HEK293 (cell line): ENCODE data around the gene CDC40.

ENCODE experiments used
- ELK4 ChIP-seq: IDR thresholded peaks from 2 replicates; pipeline ENCODE4 v1.6.1; 2011; ENCODE audit warnings: mild to moderate bottlenecking, low read depth, low read length, borderline replicate concordance
- GLIS1 ChIP-seq: fragments of 450-650 bp; formaldehyde crosslinking; IDR thresholded peaks from 2 replicates; pipeline ENCODE4 v1.5.1; 2016; ENCODE audit warnings: missing biosample characterization, missing genetic modification characterization
- KLF10 ChIP-seq: fragments of 450-650 bp; IDR thresholded peaks from 2 replicates; pipeline ENCODE4 v1.5.1; 2018; ENCODE audit warnings: missing biosample characterization, mild to moderate bottlenecking, missing genetic modification characterization
- PATZ1 ChIP-seq: fragments of 450-650 bp; formaldehyde crosslinking; IDR thresholded peaks from 2 replicates; pipeline ENCODE4 v1.5.1; 2016; ENCODE audit warnings: missing biosample characterization, missing genetic modification characterization
- REPIN1 ChIP-seq: fragments of 450-650 bp; formaldehyde crosslinking; IDR thresholded peaks from 2 replicates; pipeline ENCODE4 v1.5.1; 2017; ENCODE audit warnings: missing biosample characterization, missing genetic modification characterization, low read depth
- TSHZ1 ChIP-seq: fragments of 450-650 bp; formaldehyde crosslinking; IDR thresholded peaks from 2 replicates; pipeline ENCODE4 v1.5.1; 2016; ENCODE audit warnings: missing biosample characterization, missing genetic modification characterization, borderline replicate concordance
- ZNF148 ChIP-seq: fragments of 450-650 bp; formaldehyde crosslinking; IDR thresholded peaks from 2 replicates; pipeline ENCODE4 v1.5.0; 2017; ENCODE audit warnings: missing biosample characterization, missing genetic modification characterization, borderline replicate concordance
- ZNF174 ChIP-seq: fragments of 450-650 bp; formaldehyde crosslinking; IDR thresholded peaks from 2 replicates; pipeline ENCODE4 v1.5.0; 2017; ENCODE audit warnings: missing biosample characterization, mild to moderate bottlenecking, missing genetic modification characterization
- ZNF175 ChIP-seq: fragments of 450-650 bp; formaldehyde crosslinking; IDR thresholded peaks from 2 replicates; pipeline ENCODE4 v1.5.1; 2016; ENCODE audit warnings: missing biosample characterization, missing genetic modification characterization
- ZNF2 ChIP-seq: fragments of 450-650 bp; formaldehyde crosslinking; IDR thresholded peaks from 2 replicates; pipeline ENCODE4 v1.5.1; 2016; ENCODE audit warnings: missing biosample characterization, missing genetic modification characterization
- ZNF280D ChIP-seq: fragments of 450-650 bp; formaldehyde crosslinking; IDR thresholded peaks from 2 replicates; pipeline ENCODE4 v1.5.1; 2016; ENCODE audit warnings: missing biosample characterization, missing genetic modification characterization
- ZNF302 ChIP-seq: fragments of 450-650 bp; formaldehyde crosslinking; IDR thresholded peaks from 2 replicates; pipeline ENCODE4 v1.5.1; 2016; ENCODE audit warnings: missing biosample characterization, missing genetic modification characterization, low read depth
- ZNF335 ChIP-seq: fragments of 450-650 bp; formaldehyde crosslinking; conservative IDR thresholded peaks from 2 replicates; pipeline ENCODE4 v1.5.1; 2016; ENCODE audit warnings: missing biosample characterization, missing genetic modification characterization
- ZNF350 ChIP-seq: fragments of 450-650 bp; formaldehyde crosslinking; IDR thresholded peaks from 2 replicates; pipeline ENCODE4 v1.5.0; 2017; ENCODE audit warnings: missing biosample characterization, mild to moderate bottlenecking, missing genetic modification characterization
- ZNF362 ChIP-seq: fragments of 450-650 bp; formaldehyde crosslinking; IDR thresholded peaks from 2 replicates; pipeline ENCODE4 v1.5.1; 2016; ENCODE audit warnings: missing biosample characterization, missing genetic modification characterization
- ZNF48 ChIP-seq: fragments of 450-650 bp; formaldehyde crosslinking; IDR thresholded peaks from 2 replicates; pipeline ENCODE4 v1.5.1; 2016; ENCODE audit warnings: missing biosample characterization, missing genetic modification characterization
- ZNF510 ChIP-seq: fragments of 450-650 bp; formaldehyde crosslinking; IDR thresholded peaks from 2 replicates; pipeline ENCODE4 v1.5.1; 2018; ENCODE audit warnings: mild to moderate bottlenecking, missing genetic modification characterization, missing biosample characterization; ENCODE audit not compliant: insufficient replicate concordance
- ZNF514 ChIP-seq: fragments of 450-650 bp; formaldehyde crosslinking; IDR thresholded peaks from 2 replicates; pipeline ENCODE4 v1.5.1; 2016; ENCODE audit warnings: missing biosample characterization, missing genetic modification characterization
- ZNF548 ChIP-seq: fragments of 450-650 bp; formaldehyde crosslinking; IDR thresholded peaks from 2 replicates; pipeline ENCODE4 v1.5.1; 2016; ENCODE audit warnings: missing biosample characterization, missing genetic modification characterization
- ZNF596 ChIP-seq: fragments of 450-650 bp; IDR thresholded peaks from 2 replicates; pipeline ENCODE4 v1.5.0; 2018; ENCODE audit warnings: missing biosample characterization, mild to moderate bottlenecking, missing genetic modification characterization, moderate library complexity
- ZNF626 ChIP-seq: fragments of 450-650 bp; sonication (Bioruptor Pico); formaldehyde crosslinking; IDR thresholded peaks from 2 replicates; pipeline ENCODE4 v1.5.1; 2018; ENCODE audit warnings: missing biosample characterization, missing genetic modification characterization, inconsistent platforms
- ZNF664 ChIP-seq: fragments of 450-650 bp; formaldehyde crosslinking; IDR thresholded peaks from 2 replicates; pipeline ENCODE4 v1.5.1; 2016; ENCODE audit warnings: missing biosample characterization, missing genetic modification characterization
- ZNF670 ChIP-seq: fragments of 450-650 bp; formaldehyde crosslinking; IDR thresholded peaks from 2 replicates; pipeline ENCODE4 v1.5.1; 2016; ENCODE audit warnings: missing biosample characterization, missing genetic modification characterization, low read depth
- ZNF76 ChIP-seq: fragments of 450-650 bp; formaldehyde crosslinking; IDR thresholded peaks from 2 replicates; pipeline ENCODE4; 2016; ENCODE audit warnings: low read depth, missing biosample characterization, missing genetic modification characterization, borderline replicate concordance
- ZNF792 ChIP-seq: fragments of 450-650 bp; formaldehyde crosslinking; IDR thresholded peaks from 2 replicates; pipeline ENCODE4 v1.5.1; 2016; ENCODE audit warnings: missing biosample characterization, missing genetic modification characterization

CDC40 gene

GRCh38 chr6:110180228-110181008 is at the start of gene CDC40 (continued):
- TF ChIP-seq ZNF510 (no peak), ELK4 (peak; percentile 44; the same call in 1 of the 2 replicates), ZNF596 (tag by site-specific recombination) (no peak), ZNF335 (tag by site-specific recombination) (peak; percentile 53), ZNF148 (tag by site-specific recombination) (no peak), ZNF2 (no peak), TSHZ1 (tag by site-specific recombination) (no peak), ZNF792 (tag by site-specific recombination) (no peak), ZNF175 (tag by site-specific recombination) (no peak), ZNF514 (no peak), ZNF664 (tag by site-specific recombination) (no peak), ZNF350 (tag by site-specific recombination) (no peak), PATZ1 (no peak), ZNF362 (no peak), ZNF48 (tag by site-specific recombination) (no peak), REPIN1 (no peak), ZNF76 (peak; percentile 82), ZNF670 (no peak), ZNF174 (no peak), ZNF626 (no peak), ZNF548 (tag by site-specific recombination) (no peak), GLIS1 (tag by site-specific recombination) (no peak), KLF10 (no peak), ZNF280D (tag by site-specific recombination) (no peak), ZNF302 (no peak)
